Neural cell (in vitro differentiated cells): ENCODE measurements around the gene OSBPL9.

Source experiments
- EP300 ChIP-seq: fragments of 450-650 bp; conservative IDR thresholded peaks from 2 replicates; pipeline ENCODE4 v1.6.1; 2014; ENCODE audit warnings: antibody characterized with exemption, mild to moderate bottlenecking, moderate library complexity; ENCODE audit not compliant: poor library complexity, severe bottlenecking
- EZH2 ChIP-seq: fragments of 200-600, 300-800 bp; shearing (Covaris generic), sonication (generic); IDR thresholded peaks from 2 replicates; pipeline ENCODE4 v1.6.1; 2014; ENCODE audit warnings: antibody characterized with exemption, low read length, borderline replicate concordance, mild to moderate bottlenecking; ENCODE audit not compliant: insufficient read depth, poor library complexity, severe bottlenecking
- MXI1 ChIP-seq: fragments of 450-650 bp; conservative IDR thresholded peaks from 2 replicates; pipeline ENCODE4 v1.6.1; 2014; ENCODE audit warnings: antibody characterized with exemption, mild to moderate bottlenecking; ENCODE audit not compliant: poor library complexity, severe bottlenecking
- POLR2AphosphoS5 ChIP-seq: IDR thresholded peaks from 2 replicates; pipeline ENCODE4 v1.6.1; 2012
- SMC3 ChIP-seq: fragments of 450-650 bp; conservative IDR thresholded peaks from 2 replicates; pipeline ENCODE4 v1.6.1; 2014; ENCODE audit warnings: antibody characterized with exemption, mild to moderate bottlenecking, moderate library complexity; ENCODE audit not compliant: poor library complexity
- TF ChIP-seq, protein P1 (sequence below): fragments of 450-650 bp; IDR thresholded peaks from 2 replicates; pipeline ENCODE4 v1.5.1; 2014; ENCODE audit warnings: antibody characterized with exemption, mild to moderate bottlenecking, moderate library complexity; ENCODE audit not compliant: poor library complexity, severe bottlenecking

DNA sequence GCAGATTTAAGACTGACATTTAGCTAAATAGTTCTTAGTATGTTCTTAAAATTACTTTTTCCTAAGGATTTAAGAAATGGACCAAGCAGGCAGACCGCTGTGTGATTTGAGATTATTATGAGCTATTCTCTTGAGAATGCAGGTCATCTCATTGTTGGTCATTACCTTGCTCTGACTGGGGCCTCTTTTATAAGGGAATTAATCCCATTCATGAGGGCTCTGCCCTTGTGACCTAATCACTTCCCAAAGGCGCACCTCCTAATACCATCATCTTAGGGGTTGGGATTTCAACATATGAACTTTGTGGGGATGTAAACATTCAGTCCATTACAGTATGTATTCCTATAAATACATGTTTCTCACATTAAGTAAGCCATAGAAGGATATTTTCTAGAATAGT is 24.2 kb downstream of the OSBPL9 start:
- TF ChIP-seq, protein P1, sequence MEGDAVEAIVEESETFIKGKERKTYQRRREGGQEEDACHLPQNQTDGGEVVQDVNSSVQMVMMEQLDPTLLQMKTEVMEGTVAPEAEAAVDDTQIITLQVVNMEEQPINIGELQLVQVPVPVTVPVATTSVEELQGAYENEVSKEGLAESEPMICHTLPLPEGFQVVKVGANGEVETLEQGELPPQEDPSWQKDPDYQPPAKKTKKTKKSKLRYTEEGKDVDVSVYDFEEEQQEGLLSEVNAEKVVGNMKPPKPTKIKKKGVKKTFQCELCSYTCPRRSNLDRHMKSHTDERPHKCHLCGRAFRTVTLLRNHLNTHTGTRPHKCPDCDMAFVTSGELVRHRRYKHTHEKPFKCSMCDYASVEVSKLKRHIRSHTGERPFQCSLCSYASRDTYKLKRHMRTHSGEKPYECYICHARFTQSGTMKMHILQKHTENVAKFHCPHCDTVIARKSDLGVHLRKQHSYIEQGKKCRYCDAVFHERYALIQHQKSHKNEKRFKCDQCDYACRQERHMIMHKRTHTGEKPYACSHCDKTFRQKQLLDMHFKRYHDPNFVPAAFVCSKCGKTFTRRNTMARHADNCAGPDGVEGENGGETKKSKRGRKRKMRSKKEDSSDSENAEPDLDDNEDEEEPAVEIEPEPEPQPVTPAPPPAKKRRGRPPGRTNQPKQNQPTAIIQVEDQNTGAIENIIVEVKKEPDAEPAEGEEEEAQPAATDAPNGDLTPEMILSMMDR: no peak
- TF ChIP-seq MXI1 (no peak), POLR2AphosphoS5 (no peak), EP300 (no peak), SMC3 (no peak), EZH2 (no peak)
